OCI-LY1 (cell line): Measurements from ENCODE around the gene SLC40A1.

Experiments used
- H2AFZ ChIP-seq: fragments of 200-600 bp; sonication (generic), shearing (Covaris generic); 2 replicates; pipeline ENCODE4 v1.6.0; 2014; ENCODE audit warnings: antibody characterized with exemption, mild to moderate bottlenecking, low read length
- H3F3A ChIP-seq: fragments of 200-600 bp; sonication (generic), shearing (Covaris generic); 2 replicates; pipeline ENCODE4 v1.6.0; 2014; ENCODE audit warnings: mild to moderate bottlenecking, antibody characterized with exemption, low read length, moderate library complexity; ENCODE audit not compliant: insufficient read depth
- H3K27ac ChIP-seq: fragments of 200-600 bp; sonication (generic); 2 replicates; pipeline ENCODE4 v1.5.1; 2014; ENCODE audit warnings: low read length, mixed run types, mild to moderate bottlenecking, low read depth; ENCODE audit not compliant: poor library complexity, severe bottlenecking
- H3K27me3 ChIP-seq: fragments of 200-600 bp; sonication (generic); 2 replicates; pipeline ENCODE4 v1.6.0; 2014; ENCODE audit warnings: antibody characterized with exemption, mild to moderate bottlenecking, low read length, moderate library complexity; ENCODE audit not compliant: insufficient read depth
- H3K36me3 ChIP-seq: fragments of 200-600 bp; sonication (generic); 2 replicates; pipeline ENCODE4 v1.6.1; 2014; ENCODE audit warnings: mild to moderate bottlenecking, antibody characterized with exemption, low read length, moderate library complexity, mixed read lengths; ENCODE audit not compliant: insufficient read depth
- H3K4me1 ChIP-seq: fragments of 200-600 bp; sonication (generic); 2 replicates; pipeline ENCODE4 v1.5.1; 2014; ENCODE audit warnings: mild to moderate bottlenecking, low read length, moderate library complexity; ENCODE audit not compliant: insufficient read depth, severe bottlenecking
- H3K4me2 ChIP-seq: fragments of 200-600 bp; sonication (generic), shearing (Covaris generic); 2 replicates; pipeline ENCODE4 v1.6.1; 2014; ENCODE audit warnings: low read length
- H3K4me3 ChIP-seq: fragments of 200-600 bp; sonication (generic); 2 replicates; pipeline ENCODE4 v1.5.1; 2014; ENCODE audit warnings: low read length, low read depth, mild to moderate bottlenecking, mixed read lengths; ENCODE audit not compliant: poor library complexity, severe bottlenecking
- H3K79me2 ChIP-seq: fragments of 200-600 bp; shearing (Covaris generic); 2 replicates; pipeline ENCODE4 v1.6.1; 2016; ENCODE audit warnings: mixed run types, low read length, mixed read lengths; ENCODE audit not compliant: insufficient read depth
- H3K9ac ChIP-seq: fragments of 200-600 bp; sonication (generic), shearing (Covaris generic); 2 replicates; pipeline ENCODE4 v1.6.1; 2014; ENCODE audit warnings: mild to moderate bottlenecking, low read length, mixed read lengths
- H3K9me2 ChIP-seq: fragments of 200-600 bp; sonication (generic), shearing (Covaris generic); 2 replicates; pipeline ENCODE4 v1.6.1; 2014; ENCODE audit warnings: low read depth, mild to moderate bottlenecking, low read length, mixed read lengths
- H3K9me3 ChIP-seq: fragments of 200-600 bp; shearing (Covaris generic); 2 replicates; pipeline ENCODE4 v1.6.1; 2014; ENCODE audit warnings: low read length, mixed read lengths
- H4K20me1 ChIP-seq: fragments of 200-600 bp; sonication (generic), shearing (Covaris generic); 2 replicates; pipeline ENCODE4 v1.6.0; 2016; ENCODE audit warnings: mild to moderate bottlenecking, low read length; ENCODE audit not compliant: insufficient read depth
- EZH2 ChIP-seq: fragments of 200-600 bp; sonication (generic), shearing (Covaris generic); IDR thresholded peaks from 2 replicates; pipeline ENCODE4 v1.8.0; 2017; ENCODE audit warnings: borderline replicate concordance, mixed run types, mild to moderate bottlenecking, antibody characterized with exemption, low read length, moderate library complexity, mixed read lengths
- TF ChIP-seq, protein P1 (sequence below): fragments of 200-600 bp; sonication (generic), shearing (Covaris generic); IDR thresholded peaks from 2 replicates; pipeline ENCODE4 v1.5.1; 2017; ENCODE audit warnings: mild to moderate bottlenecking, antibody characterized with exemption, low read length, moderate library complexity, mixed read lengths

The SLC40A1 gene

GRCh38 chr2:189527041-189527750 lies 53.4 kb downstream of the SLC40A1 start:
- Histone ChIP-seq H3K4me3 (no peak overlapping the region), H3K79me2 (no peaks in the 10 kb centered on the region), H3K27ac (no peak overlapping the region), H3F3A (no peaks in the 10 kb centered on the region), H3K9me3 (no peaks in the 10 kb centered on the region), H3K9me2 (no peaks in the 10 kb centered on the region), H3K9ac (no peak overlapping the region), H3K4me2 (no peak overlapping the region), H3K27me3 (no peaks in the 10 kb centered on the region), H2AFZ (no peak overlapping the region), H3K36me3 (no peaks in the 10 kb centered on the region), H3K4me1 (no peaks in the 10 kb centered on the region), H4K20me1 (no peaks in the 10 kb centered on the region)
- TF ChIP-seq, protein P1, sequence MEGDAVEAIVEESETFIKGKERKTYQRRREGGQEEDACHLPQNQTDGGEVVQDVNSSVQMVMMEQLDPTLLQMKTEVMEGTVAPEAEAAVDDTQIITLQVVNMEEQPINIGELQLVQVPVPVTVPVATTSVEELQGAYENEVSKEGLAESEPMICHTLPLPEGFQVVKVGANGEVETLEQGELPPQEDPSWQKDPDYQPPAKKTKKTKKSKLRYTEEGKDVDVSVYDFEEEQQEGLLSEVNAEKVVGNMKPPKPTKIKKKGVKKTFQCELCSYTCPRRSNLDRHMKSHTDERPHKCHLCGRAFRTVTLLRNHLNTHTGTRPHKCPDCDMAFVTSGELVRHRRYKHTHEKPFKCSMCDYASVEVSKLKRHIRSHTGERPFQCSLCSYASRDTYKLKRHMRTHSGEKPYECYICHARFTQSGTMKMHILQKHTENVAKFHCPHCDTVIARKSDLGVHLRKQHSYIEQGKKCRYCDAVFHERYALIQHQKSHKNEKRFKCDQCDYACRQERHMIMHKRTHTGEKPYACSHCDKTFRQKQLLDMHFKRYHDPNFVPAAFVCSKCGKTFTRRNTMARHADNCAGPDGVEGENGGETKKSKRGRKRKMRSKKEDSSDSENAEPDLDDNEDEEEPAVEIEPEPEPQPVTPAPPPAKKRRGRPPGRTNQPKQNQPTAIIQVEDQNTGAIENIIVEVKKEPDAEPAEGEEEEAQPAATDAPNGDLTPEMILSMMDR: no peak
- TF ChIP-seq EZH2: no peak

DNA sequence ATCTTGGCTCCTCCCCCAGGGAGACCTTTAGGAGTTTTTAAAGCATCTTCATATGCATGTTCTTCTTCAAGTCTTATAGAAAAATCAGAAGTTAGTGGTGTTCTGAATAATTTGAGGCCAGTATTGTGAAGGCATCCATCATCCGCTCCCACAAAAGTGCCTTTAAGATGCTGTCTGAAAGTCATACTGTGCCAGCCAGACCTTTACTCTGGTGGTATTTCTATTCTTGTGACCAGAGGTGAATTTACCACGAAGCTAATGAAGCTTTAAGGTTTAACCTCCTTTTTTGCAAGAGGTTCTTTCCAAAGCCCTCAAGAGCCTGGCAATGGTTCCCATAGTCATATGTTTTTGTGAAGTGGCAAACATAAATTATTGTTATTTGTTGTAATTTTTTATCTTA lies 54.3 kb downstream of the SLC40A1 start:
- H3K4me3 ChIP-seq: no peak overlapping the region
- H3K9me2 ChIP-seq: no peaks in the 10 kb centered on the region
- no peaks in the 10 kb centered on the region for H3K36me3 ChIP-seq
- H3K9me3 ChIP-seq: no peaks in the 10 kb centered on the region
- no peaks in the 10 kb centered on the region for H3K4me1 ChIP-seq
- H3K27me3 ChIP-seq: no peaks in the 10 kb centered on the region
- no peaks in the 10 kb centered on the region for H4K20me1 ChIP-seq
- no peaks in the 10 kb centered on the region for H3K79me2 ChIP-seq
- H2AFZ ChIP-seq: no peak overlapping the region
- H3K9ac ChIP-seq: no peak overlapping the region
- H3K27ac ChIP-seq: no peak overlapping the region
- no peaks in the 10 kb centered on the region for H3F3A ChIP-seq
- TF ChIP-seq, protein P1: no peak
- TF ChIP-seq EZH2: no peak
- no peak overlapping the region for H3K4me2 ChIP-seq

DNA sequence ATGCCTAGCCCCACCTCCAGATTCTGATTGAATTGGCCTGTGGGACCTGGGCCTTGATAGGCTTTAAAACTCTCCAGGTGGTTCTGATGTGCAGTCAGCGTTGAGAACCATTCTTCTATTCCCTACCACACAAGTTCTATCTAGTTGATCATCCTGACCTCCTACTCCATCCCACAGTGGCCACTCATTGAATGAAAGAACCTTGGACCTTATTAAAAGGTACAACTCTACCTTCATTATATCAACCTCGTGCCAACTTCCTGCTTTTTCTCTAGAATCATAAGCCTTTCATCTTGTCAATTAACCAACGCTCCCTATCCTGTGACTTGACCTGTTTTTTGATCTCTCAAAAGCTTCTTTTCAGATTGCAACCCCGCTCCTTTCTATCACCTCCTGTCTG lies 55.8 kb downstream of the SLC40A1 start:
- Histone ChIP-seq H3K4me2 (no peak overlapping the region), H3K4me3 (no peak overlapping the region), H3K27me3 (no peaks in the 10 kb centered on the region), H3K4me1 (no peaks in the 10 kb centered on the region), H4K20me1 (no peaks in the 10 kb centered on the region), H3K9me3 (no peaks in the 10 kb centered on the region), H3K27ac (no peak overlapping the region), H3K9ac (no peak overlapping the region), H3F3A (no peaks in the 10 kb centered on the region), H2AFZ (no peak overlapping the region), H3K79me2 (no peaks in the 10 kb centered on the region), H3K9me2 (no peaks in the 10 kb centered on the region), H3K36me3 (no peaks in the 10 kb centered on the region)
- TF ChIP-seq, protein P1: no peak
- no peak for TF ChIP-seq EZH2
